ENCODE data around the gene REPIN1.
A peak's percentile ranks its signal among the peaks of the same experiment; 100 is the strongest.

Gene REPIN1

GRCh38 chr7:150368096-150368883 lies at the start of gene REPIN1:
REPIN1 (plus strand) TSS chr7:150368822; CDS start chr7:150369712, 890 bp downstream.
- peak; percentile 82 for DNase-seq (ENCODE audit: low spot score)

GRCh38 chr7:150321788-150322113 lies 46.9 kb upstream of the REPIN1 start:
- no peak for DNase-seq (ENCODE audit: low spot score)

GRCh38 chr7:150322114-150322832 lies 46.3 kb upstream of the REPIN1 start:
- DNase-seq (ENCODE audit: low spot score), result peak; percentile 78

- DNase-seq (ENCODE audit: low spot score), result peak; percentile 61
These were observed 45.6 kb upstream of the REPIN1 start, which contains the start of the genes ACTR3C and LRRC61 for GRCh38 chr7:150322833-150323681. ACTR3C (minus strand) TSS chr7:150323545; CDS start chr7:150295296, 28,249 bp downstream. LRRC61 (plus strand) TSS chr7:150323355; CDS start chr7:150336862, 13,507 bp downstream.

GRCh38 chr7:150323682-150324372 lies 44.8 kb upstream of the REPIN1 start:
- no peak for DNase-seq (ENCODE audit: low spot score)

GRCh38 chr7:150324373-150324961 lies 44.2 kb upstream of the REPIN1 start:
- no peak for DNase-seq (ENCODE audit: low spot score)

- DNase-seq (ENCODE audit: low spot score), result no peak
These were observed 43.5 kb upstream of the REPIN1 start for GRCh38 chr7:150325110-150325611.

- no peak for DNase-seq (ENCODE audit: low spot score)
These were observed 42.7 kb upstream of the REPIN1 start for GRCh38 chr7:150325901-150326300.

GRCh38 chr7:150326657-150327268 lies 41.9 kb upstream of the REPIN1 start:
- no peak for DNase-seq (ENCODE audit: low spot score)

GRCh38 chr7:150327308-150327707 lies 41.3 kb upstream of the REPIN1 start:
- DNase-seq (ENCODE audit: low spot score), result no peak

GRCh38 chr7:150329331-150330120 lies 39.1 kb upstream of the REPIN1 start:
- DNase-seq (ENCODE audit: low spot score), result no peak

GRCh38 chr7:150330211-150330885 lies 38.3 kb upstream of the REPIN1 start:
- no peak for DNase-seq (ENCODE audit: low spot score)

- no peak for DNase-seq (ENCODE audit: low spot score)
These were observed 35.6 kb upstream of the REPIN1 start for GRCh38 chr7:150332852-150333635.

- DNase-seq (ENCODE audit: low spot score), result no peak
These were observed 35.0 kb upstream of the REPIN1 start for GRCh38 chr7:150333659-150334058.

GRCh38 chr7:150334108-150334507 lies 34.5 kb upstream of the REPIN1 start:
- DNase-seq (ENCODE audit: low spot score), result no peak

GRCh38 chr7:150335108-150335773 lies 33.4 kb upstream of the REPIN1 start:
- DNase-seq (ENCODE audit: low spot score), result no peak

GRCh38 chr7:150335774-150336112 lies 32.9 kb upstream of the REPIN1 start:
- DNase-seq (ENCODE audit: low spot score), result no peak

GRCh38 chr7:150336746-150337145 lies 31.9 kb upstream of the REPIN1 start:
- no peak for DNase-seq (ENCODE audit: low spot score)
